Upper lobe of left lung (tissue), 4 donors: ENCODE data around the gene CHRNA5.
"Not testable (repeated sequence)": the region's sequence is repeated elsewhere in the genome, so short reads cannot be mapped to it uniquely, and the experiment has no call there.

Experiments used
- CTCF ChIP-seq, 6 experiments: fragments of 450-650 bp in 4 of 6; fragments of 200-600 bp in 2 of 6; sonication (generic) in 2 of 6; IDR thresholded peaks; one replicate each; pipeline ENCODE4 v1.5.1; 2016 to 2019; ENCODE audit warnings: antibody characterized with exemption in 6 of 6
- EP300 ChIP-seq, 4 donors: sonication (generic); formaldehyde crosslinking; IDR thresholded peaks; one replicate each; pipeline ENCODE4 v1.5.1; 2017; ENCODE audit warnings: antibody characterized with exemption in 4 of 4, control low read depth in 2 of 4
- POLR2AphosphoS5 ChIP-seq, 2 donors: sonication (generic); formaldehyde crosslinking; IDR thresholded peaks; one replicate each; pipeline ENCODE4 v1.5.1; 2017; ENCODE audit warnings: antibody characterized with exemption in 2 of 2

GRCh38 chr15:78539464-78540140 lies 25.7 kb upstream of the CHRNA5 start:
- TF ChIP-seq CTCF, POLR2AphosphoS5, EP300 (IDR thresholded peaks at IDR 0.05): not testable (repeated sequence)
